A549 (cell line): Measurements from ENCODE around the gene GPATCH3.

ENCODE experiments used
- BHLHE40 ChIP-seq: IDR thresholded peaks from 2 replicates; pipeline ENCODE4 v1.6.1; 2012; ENCODE audit warnings: low read depth, low read length, inconsistent platforms
- CEBPB ChIP-seq, 2 experiments: fragments of >200 bp in 1 of 2; sonication (Bioruptor Twin) in 1 of 2; formaldehyde crosslinking in 1 of 2; IDR thresholded peaks; 2 replicates each; pipeline ENCODE4 v1.6.1; 2012 to 2016
- CTCF ChIP-seq: fragments of >200 bp; sonication (Bioruptor Twin); formaldehyde crosslinking; IDR thresholded peaks from 3 replicates; pipeline ENCODE4 v1.5.1; 2016
- JUNB ChIP-seq: fragments of >200 bp; sonication (Bioruptor Twin); formaldehyde crosslinking; IDR thresholded peaks from 2 replicates; pipeline ENCODE4 v1.6.1; 2016
- POLR2A ChIP-seq: IDR thresholded peaks from 2 replicates; pipeline ENCODE4 v1.6.1; 2012; ENCODE audit warnings: mild to moderate bottlenecking, low read length
- SREBF2 ChIP-seq: fragments of 450-650 bp; IDR thresholded peaks from 2 replicates; pipeline ENCODE4 v1.6.1; 2014; ENCODE audit warnings: mild to moderate bottlenecking, moderate library complexity

GRCh38 chr1:26936823-26937222 lies 36.6 kb upstream of the GPATCH3 start:
- TF ChIP-seq CTCF (no peak), CEBPB (IDR thresholded peaks at IDR 0.05) (no peak), POLR2A (no peak), JUNB (no peak), SREBF2 (no peak), BHLHE40 (no peak)
